Neural crest cell (in vitro differentiated cells): ENCODE measurements around the gene PRR22. TPM values are rescaled to one million over a fixed set of nuclear protein-coding genes. Genes with fewer than 3 reads are reported as not detected.

Experiments used
- DNase-seq: peaks from one replicate; pipeline ENCODE4 v3.0.0; 2021; ENCODE audit warnings: low read depth, mixed read lengths, low spot score
- H3K27ac Mint-ChIP-seq: one replicate; pipeline ENCODE4 v1.8.0; 2021; ENCODE audit warnings: mild to moderate bottlenecking, mixed read lengths; ENCODE audit not compliant: unreplicated experiment
- H3K27me3 Mint-ChIP-seq: 2 replicates; pipeline ENCODE4 v1.8.0; 2021; ENCODE audit warnings: low read depth, mild to moderate bottlenecking, mixed read lengths
- H3K36me3 Mint-ChIP-seq: 2 replicates; pipeline ENCODE4 v1.8.0; 2021; ENCODE audit warnings: low read depth, mild to moderate bottlenecking, mixed read lengths
- H3K4me1 Mint-ChIP-seq: 2 replicates; pipeline ENCODE4 v1.8.0; 2021; ENCODE audit warnings: mixed read lengths
- H3K4me3 Mint-ChIP-seq: one replicate; pipeline ENCODE4 v1.8.0; 2021; ENCODE audit warnings: mild to moderate bottlenecking, mixed read lengths
- H3K9me3 Mint-ChIP-seq: 2 replicates; pipeline ENCODE4 v1.8.0; 2021; ENCODE audit warnings: mixed read lengths
- CTCF ChIP-seq: fragments of 200-600 bp; sonication (generic); conservative IDR thresholded peaks from 2 replicates; pipeline ENCODE4 v1.5.0; 2021; ENCODE audit warnings: antibody characterized with exemption, mild to moderate bottlenecking
- total RNA-seq: library from RNA; stranded (reverse); gene quantifications from 2 replicates; pipeline ENCODE4 v1.2.1, GENCODE V29; 2021

The PRR22 gene
- total RNA-seq, 1 donor from 2014 or later, result 6.7 TPM

GRCh38 chr19:5795382-5795919, 10.9 kb upstream of the PRR22 start:
- Mint-ChIP-seq H3K36me3 (peaks cover 4% of the 10 kb centered on the region), H3K4me1 (peaks cover 9% of the 10 kb centered on the region), H3K4me3 (no peak overlapping the region), H3K27me3 (peaks cover 2% of the 10 kb centered on the region), H3K27ac (no peak overlapping the region), H3K9me3 (peaks cover 2% of the 10 kb centered on the region)
- no peak for DNase-seq
- TF ChIP-seq CTCF, result no peak

- no peak for TF ChIP-seq CTCF
- Mint-ChIP-seq H3K4me1 (peaks cover 14% of the 10 kb centered on the region), H3K9me3 (peaks cover 2% of the 10 kb centered on the region), H3K36me3 (peaks cover 8% of the 10 kb centered on the region), H3K4me3 (no peak overlapping the region), H3K27ac (no peak overlapping the region), H3K27me3 (peaks cover 3% of the 10 kb centered on the region)
- DNase-seq, result no peak
These were observed 8.6 kb upstream of the PRR22 start for GRCh38 chr19:5793188-5793587.

- Mint-ChIP-seq H3K4me3 (no peak overlapping the region), H3K4me1 (peaks cover 14% of the 10 kb centered on the region)
- no peak for TF ChIP-seq CTCF
These were observed 7.7 kb upstream of the PRR22 start for GRCh38 chr19:5792224-5792623.

GRCh38 chr19:5790559-5791520, 6.3 kb upstream of the PRR22 start, which contains the start of gene DUS3L:
DUS3L (minus strand) TSS chr19:5791163; CDS start chr19:5791141, 22 bp downstream.
- Mint-ChIP-seq H3K27ac (peak within 1 kb of the TSS; percentile 100), H3K36me3 (peaks cover 16% of the 10 kb centered on the region), H3K4me1 (peaks cover 14% of the 10 kb centered on the region), H3K9me3 (peaks cover 2% of the 10 kb centered on the region), H3K4me3 (peak within 1 kb of the TSS; percentile 99), H3K27me3 (peaks cover 3% of the 10 kb centered on the region)
- DNase-seq, result peak; percentile 95
- TF ChIP-seq CTCF, result no peak

More at GRCh38 chr19:5792224-5792623, 7.7 kb upstream of the PRR22 start:
- Mint-ChIP-seq H3K36me3 (peaks cover 8% of the 10 kb centered on the region), H3K9me3 (peaks cover 2% of the 10 kb centered on the region), H3K27ac (no peak overlapping the region), H3K27me3 (peaks cover 3% of the 10 kb centered on the region)
- DNase-seq, result no peak

GRCh38 chr19:5789886-5790558, 5.5 kb upstream of the PRR22 start:
- H3K36me3 Mint-ChIP-seq, result peaks cover 16% of the 10 kb centered on the region
- no peak for TF ChIP-seq CTCF
- peaks cover 2% of the 10 kb centered on the region for H3K9me3 Mint-ChIP-seq
- peak overlapping the region; percentile 99 for H3K4me3 Mint-ChIP-seq
- peaks cover 14% of the 10 kb centered on the region for H3K4me1 Mint-ChIP-seq
- DNase-seq, result no peak
- peaks cover 3% of the 10 kb centered on the region for H3K27me3 Mint-ChIP-seq
- no peak overlapping the region for H3K27ac Mint-ChIP-seq
